Common myeloid progenitor, CD34-positive (primary cell): Measurements from ENCODE around the gene ANO1.

Source experiments
- CTCF ChIA-PET: fragments of 350-600 bp; sonication (Branson Sonifier 250); formaldehyde crosslinking; loops from one replicate; lab custom pipeline; 2021; ENCODE audit warnings: antibody characterized with exemption; lab: Charles Lee
- POLR2A ChIA-PET: fragments of 350-600 bp; sonication (Branson Sonifier 250); formaldehyde crosslinking; loops from one replicate; lab custom pipeline; 2021; ENCODE audit warnings: antibody characterized with exemption; lab: Charles Lee
- DNase-seq, 3 donors: peaks; one replicate each; pipeline versions ENCODE4 v3.0.0 to v3.0.0-alpha.2; 2013
- H3K27ac ChIP-seq, 2 experiments: 1 replicate in 1 of 2; 2 replicates in 1 of 2; pipeline ENCODE4 v1.7.0; 2013; ENCODE audit warnings: inconsistent platforms in 2 of 2, low read length in 2 of 2, mild to moderate bottlenecking in 2 of 2, low read depth in 1 of 2, moderate library complexity in 1 of 2; ENCODE audit not compliant: severe bottlenecking in 2 of 2, insufficient read depth in 1 of 2, poor library complexity in 1 of 2
- H3K27me3 ChIP-seq, 5 experiments: replicated peaks in 2 of 5; 1 replicate in 3 of 5; 2 replicates in 2 of 5; pipeline versions ENCODE4 v1.6.1 to v1.7.0; 2013; ENCODE audit warnings: low read length in 4 of 5, mild to moderate bottlenecking in 2 of 5, moderate library complexity in 2 of 5, inconsistent platforms in 1 of 5; ENCODE audit not compliant: insufficient read depth in 5 of 5, control insufficient read depth in 4 of 5
- H3K36me3 ChIP-seq, 4 experiments: 1 replicate in 2 of 4; 2 replicates in 2 of 4; pipeline versions ENCODE4 v1.6.1 to v1.7.0; 2013; ENCODE audit warnings: low read length in 3 of 4, control low read depth in 1 of 4, mild to moderate bottlenecking in 1 of 4; ENCODE audit not compliant: control insufficient read depth in 4 of 4, insufficient read depth in 4 of 4
- H3K4me1 ChIP-seq, 4 experiments: 1 replicate in 3 of 4; 2 replicates in 1 of 4; pipeline versions ENCODE4 v1.6.1 to v1.7.1; 2013; ENCODE audit warnings: low read length in 3 of 4, mild to moderate bottlenecking in 3 of 4, control low read depth in 1 of 4, inconsistent platforms in 1 of 4, moderate library complexity in 1 of 4; ENCODE audit not compliant: control insufficient read depth in 4 of 4, insufficient read depth in 4 of 4; ENCODE audit errors: control extremely low read depth in 1 of 4
- H3K4me3 ChIP-seq, 7 experiments: 1 replicate in 4 of 7; 2 replicates in 3 of 7; pipeline versions ENCODE4 v1.5.1 to v1.7.0; 2013; ENCODE audit warnings: mild to moderate bottlenecking in 7 of 7, low read length in 6 of 7, moderate library complexity in 6 of 7, inconsistent platforms in 2 of 7, low read depth in 2 of 7, control low read depth in 1 of 7; ENCODE audit not compliant: insufficient read depth in 4 of 7, control insufficient read depth in 1 of 7; ENCODE audit errors: extremely low read depth in 1 of 7
- H3K9me3 ChIP-seq, 5 experiments: 1 replicate in 4 of 5; 2 replicates in 1 of 5; pipeline versions ENCODE4 v1.6.1 to v1.7.1; 2013; ENCODE audit warnings: low read length in 4 of 5, mild to moderate bottlenecking in 2 of 5, inconsistent platforms in 1 of 5, low read depth in 1 of 5, moderate library complexity in 1 of 5; ENCODE audit not compliant: control insufficient read depth in 4 of 5, insufficient read depth in 2 of 5; ENCODE audit errors: control extremely low read depth in 1 of 5
- WGBS: methylation state at CpG from one replicate; pipeline ENCODE4 v1.1.5; 2013; ENCODE audit not compliant: insufficient coverage; 5-methylcytosine and 5-hydroxymethylcytosine counted together

The ANO1 gene

DNA sequence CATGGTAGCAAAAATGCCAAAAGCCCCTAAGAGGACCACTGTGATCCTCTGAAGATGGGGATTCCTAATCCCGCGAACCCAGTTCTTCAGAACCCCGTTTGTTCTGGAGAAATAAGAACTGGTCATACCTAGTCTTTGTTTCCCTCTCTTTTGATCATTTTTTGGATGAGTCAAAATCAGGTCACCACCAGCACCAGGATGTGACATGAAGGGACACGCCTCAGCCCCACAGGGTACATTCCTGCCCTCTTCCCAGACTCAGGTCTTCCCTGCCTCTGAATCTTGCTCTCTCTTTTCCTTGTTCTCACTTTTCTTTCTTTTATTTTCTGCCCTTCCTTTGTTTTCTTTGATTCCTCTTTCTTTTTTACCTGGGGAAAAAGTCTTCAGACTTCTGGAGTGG, 14.6 kb upstream of the ANO1 start:
- peaks cover 0 to 67% (median 21%) of the 10 kb centered on the region in 5 experiments for H3K27me3 ChIP-seq
- H3K9me3 ChIP-seq = no peaks in the 10 kb centered on the region
- H3K4me3 ChIP-seq = no peak overlapping the region
- no peak for DNase-seq
- ChIA-PET CTCF (no interaction called here), POLR2A (no interaction called here)
- H3K4me1 ChIP-seq = no peaks in the 10 kb centered on the region
- 97% methylated on average over 4 of the region's 4 CpGs for WGBS
- no peak overlapping the region for H3K27ac ChIP-seq
- no peaks in the 10 kb centered on the region for H3K36me3 ChIP-seq

DNA sequence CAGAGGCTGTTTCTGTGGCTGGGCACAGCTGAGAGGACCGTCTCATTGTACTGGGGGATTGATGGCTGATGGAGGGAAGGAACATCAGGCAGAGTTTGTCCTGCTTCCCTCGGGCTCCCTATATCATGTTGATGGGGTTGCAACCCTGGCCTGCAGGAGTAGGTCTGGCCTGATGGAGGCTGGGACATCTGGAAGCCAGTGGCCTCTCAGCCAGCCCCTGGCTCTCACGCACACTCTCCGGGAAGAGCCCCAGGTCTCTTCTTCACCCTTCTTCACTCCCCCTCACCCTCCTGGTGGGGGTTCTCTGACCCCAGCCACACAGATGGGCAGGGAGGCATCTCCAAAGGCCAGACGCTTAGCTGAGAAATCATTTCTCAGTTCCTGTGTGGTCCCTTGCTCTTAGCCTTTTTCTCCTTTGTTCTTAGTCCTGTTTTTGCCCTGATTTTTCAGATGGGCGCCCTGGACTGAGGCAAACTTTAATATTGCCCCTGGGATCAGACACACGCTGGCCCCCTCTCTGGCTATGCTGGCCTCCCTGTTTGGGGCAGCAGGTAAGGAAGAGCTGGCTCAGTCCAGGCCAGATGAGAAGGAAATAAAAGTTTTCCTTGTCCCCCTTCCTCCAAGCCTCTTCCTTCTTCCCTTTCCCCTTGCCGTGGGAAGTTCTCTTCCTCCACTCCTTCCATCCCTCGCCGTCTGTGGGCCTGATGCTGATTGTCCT, 13.9 kb upstream of the ANO1 start:
- H3K9me3 ChIP-seq = no peaks in the 10 kb centered on the region
- 85% methylated on average over 5 of the region's 10 CpGs for WGBS
- H3K4me3 ChIP-seq = no peak overlapping the region
- H3K27ac ChIP-seq = no peak overlapping the region
- H3K4me1 ChIP-seq = no peaks in the 10 kb centered on the region
- peaks cover 2 to 73% (median 22%) of the 10 kb centered on the region in 5 experiments for H3K27me3 ChIP-seq
- DNase-seq = no peak
- CTCF ChIA-PET = interaction anchor here (0.6 kb wide), 1 partner anchor 637 kb away, joined by 3 read pairs; no protein-coding TSS in a partner anchor
- POLR2A ChIA-PET = no interaction called here
- no peaks in the 10 kb centered on the region for H3K36me3 ChIP-seq

DNA sequence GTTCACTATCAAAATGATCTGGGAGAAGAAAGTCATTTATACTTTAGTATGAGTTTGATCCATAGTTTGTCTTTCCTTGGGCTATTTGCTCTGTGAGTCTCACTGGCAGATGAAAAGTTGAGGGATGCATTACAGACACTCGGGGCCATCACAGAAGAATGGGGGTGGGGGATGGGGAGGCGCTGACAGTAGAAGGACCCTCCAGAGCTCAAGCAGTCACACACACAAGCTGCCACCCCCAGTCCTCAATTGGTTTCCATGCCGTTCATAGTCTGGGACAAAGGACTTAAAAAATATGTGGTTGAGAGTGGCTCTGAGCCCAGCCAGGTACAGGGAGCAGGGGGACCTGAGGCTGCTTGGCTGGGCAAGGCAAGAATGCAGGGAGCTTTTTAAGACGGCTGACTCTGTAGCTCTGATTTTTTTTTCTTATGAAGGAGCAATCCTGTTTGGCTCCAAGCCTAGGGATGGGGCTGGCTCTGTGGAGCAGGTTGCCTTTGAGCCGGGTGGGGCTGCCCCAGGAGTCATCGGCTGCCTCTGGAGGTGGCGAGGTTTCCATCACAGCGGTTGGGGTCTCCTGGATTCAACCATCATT, 13.3 kb upstream of the ANO1 start:
- no peak for DNase-seq
- Histone ChIP-seq H3K4me3 (no peak overlapping the region), H3K27ac (no peak overlapping the region), H3K4me1 (no peaks in the 10 kb centered on the region), H3K27me3 (peaks cover 2 to 80% (median 24%) of the 10 kb centered on the region in 5 experiments), H3K9me3 (no peaks in the 10 kb centered on the region), H3K36me3 (no peaks in the 10 kb centered on the region)
- WGBS = 88% methylated on average over 6 of the region's 8 CpGs
- CTCF ChIA-PET = interaction anchor here (0.6 kb wide), 1 partner anchor 636 kb away, joined by 3 read pairs; no protein-coding TSS in a partner anchor
- POLR2A ChIA-PET = no interaction called here

DNA sequence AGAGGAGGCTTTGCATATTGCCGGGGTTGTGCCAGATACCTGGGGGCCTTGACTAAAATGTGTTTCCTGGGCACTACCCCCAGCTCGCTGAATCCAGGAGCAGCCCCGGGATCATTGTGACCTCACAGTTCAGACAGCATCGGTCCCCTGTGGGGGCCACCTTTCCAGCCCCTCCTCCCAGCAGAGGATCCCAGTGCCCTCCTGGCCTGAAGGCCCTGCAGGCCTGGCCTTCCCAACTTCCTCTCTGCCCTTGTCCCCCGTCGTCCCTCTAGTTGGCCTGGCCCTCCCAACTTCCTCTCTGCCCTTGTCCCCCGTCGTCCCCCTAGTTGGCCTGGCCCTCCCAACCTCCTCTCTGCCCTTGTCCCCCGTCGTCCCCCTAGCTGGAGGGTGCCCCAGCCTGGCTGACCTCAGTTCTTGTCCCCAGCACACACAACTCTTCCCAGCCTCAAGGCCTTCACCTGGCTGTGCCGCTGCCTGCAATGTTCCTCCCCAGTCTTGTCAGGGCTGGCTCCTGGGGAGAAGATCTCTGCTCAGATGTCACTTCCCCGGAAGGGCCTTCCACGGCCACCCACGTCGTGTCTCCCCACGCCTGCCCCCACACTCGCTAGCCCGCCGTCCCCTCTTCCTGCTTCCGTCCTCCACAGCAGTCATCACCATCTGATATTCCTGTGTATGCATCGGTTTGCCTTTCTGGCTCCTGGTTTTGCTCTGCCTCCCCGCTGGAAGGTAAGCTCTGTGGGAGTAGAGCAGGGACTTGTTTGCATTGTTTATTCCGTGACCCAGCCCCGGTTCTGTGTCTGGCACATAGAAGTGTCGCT, 12.6 kb upstream of the ANO1 start:
- Histone ChIP-seq H3K9me3 (no peaks in the 10 kb centered on the region), H3K27me3 (peaks cover 2 to 83% (median 21%) of the 10 kb centered on the region in 5 experiments), H3K4me3 (no peak overlapping the region), H3K36me3 (no peaks in the 10 kb centered on the region), H3K27ac (no peak overlapping the region), H3K4me1 (no peaks in the 10 kb centered on the region)
- ChIA-PET POLR2A (no interaction called here), CTCF (no interaction called here)
- no peak for DNase-seq
- 89% methylated on average over 23 of the region's 25 CpGs for WGBS

DNA sequence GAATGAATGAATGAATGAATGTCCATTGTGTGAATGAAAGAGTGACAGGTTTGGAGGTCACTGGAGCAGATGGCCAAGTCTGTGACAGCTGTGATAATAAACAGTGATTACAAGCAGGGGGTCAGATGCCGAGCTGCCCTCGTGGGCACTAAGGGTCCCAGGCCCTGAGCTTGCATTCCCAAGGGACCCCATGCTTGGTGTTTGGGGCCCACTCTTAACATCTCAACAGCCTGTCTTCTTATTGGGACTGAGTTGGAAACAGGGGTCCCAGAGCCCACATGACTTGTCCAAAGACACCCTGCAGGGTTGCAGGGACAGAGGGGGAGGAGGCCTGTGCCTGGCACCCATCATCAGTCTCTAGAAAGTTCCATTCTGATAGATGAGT, 12.0 kb upstream of the ANO1 start:
- 88% methylated on average over 2 of the region's 2 CpGs for WGBS
- no peaks in the 10 kb centered on the region for H3K36me3 ChIP-seq
- peaks cover 2 to 87% (median 21%) of the 10 kb centered on the region in 5 experiments for H3K27me3 ChIP-seq
- no peaks in the 10 kb centered on the region for H3K4me1 ChIP-seq
- H3K9me3 ChIP-seq = no peaks in the 10 kb centered on the region
- CTCF ChIA-PET = no interaction called here
- no peak overlapping the region for H3K27ac ChIP-seq
- no peak for DNase-seq
- H3K4me3 ChIP-seq = no peak overlapping the region
- POLR2A ChIA-PET = no interaction called here

DNA sequence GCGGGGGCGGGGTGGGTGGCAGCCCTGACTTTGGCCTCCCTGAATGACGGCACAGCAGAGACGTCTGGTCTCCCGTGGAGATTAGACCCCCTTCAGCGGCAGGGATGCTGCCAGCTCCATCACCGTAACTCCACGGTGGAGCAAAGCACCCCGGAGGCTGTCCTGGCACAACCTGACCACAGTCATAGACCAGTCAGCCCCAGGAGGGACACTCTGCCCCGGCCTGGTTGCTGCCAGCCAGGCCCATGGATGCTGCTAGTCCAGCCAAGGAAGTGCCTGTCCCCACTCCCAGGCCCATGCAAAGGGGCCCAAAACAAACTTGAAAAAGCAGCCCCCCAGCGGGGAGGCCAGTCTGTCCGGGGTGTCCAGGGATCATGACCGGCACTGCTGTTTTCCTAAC, 11.5 kb upstream of the ANO1 start:
- Histone ChIP-seq H3K4me3 (no peak overlapping the region), H3K27ac (no peak overlapping the region), H3K9me3 (no peaks in the 10 kb centered on the region), H3K27me3 (peaks cover 2 to 86% (median 21%) of the 10 kb centered on the region in 5 experiments), H3K36me3 (no peaks in the 10 kb centered on the region), H3K4me1 (no peaks in the 10 kb centered on the region)
- 95% methylated on average over 10 of the region's 13 CpGs for WGBS
- ChIA-PET CTCF (no interaction called here), POLR2A (no interaction called here)
- DNase-seq = no peak

DNA sequence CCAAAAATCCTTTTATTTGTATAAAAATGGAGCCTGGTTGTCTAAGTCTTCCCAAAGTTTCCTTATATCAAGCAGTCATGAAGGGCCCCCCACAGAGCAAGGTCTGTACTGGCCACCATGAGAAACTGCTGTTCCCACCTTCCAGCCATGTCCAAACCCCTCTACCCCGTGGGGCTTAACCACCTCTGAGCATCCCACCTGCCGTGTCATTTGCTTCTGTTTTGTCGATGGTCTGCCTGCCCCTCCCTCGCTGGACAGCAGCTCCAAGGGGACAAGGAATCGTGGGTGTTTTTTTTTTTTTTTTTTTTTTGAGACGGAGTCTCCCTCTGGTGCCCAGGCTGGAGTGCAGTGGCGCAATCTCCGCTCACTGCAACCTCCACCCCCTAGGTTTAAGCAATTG, 11.1 kb upstream of the ANO1 start:
- no peaks in the 10 kb centered on the region for H3K9me3 ChIP-seq
- 90% methylated on average over 3 of the region's 8 CpGs for WGBS
- peaks cover 2 to 86% (median 21%) of the 10 kb centered on the region in 5 experiments for H3K27me3 ChIP-seq
- no peak for DNase-seq
- no peaks in the 10 kb centered on the region for H3K4me1 ChIP-seq
- ChIA-PET POLR2A (no interaction called here), CTCF (no interaction called here)
- no peaks in the 10 kb centered on the region for H3K36me3 ChIP-seq
- no peak overlapping the region for H3K4me3 ChIP-seq
- no peak overlapping the region for H3K27ac ChIP-seq
